IMR-90 (cell line): ENCODE data around the gene AVPR1B.

Source experiments
- RAD21 ChIP-seq: IDR thresholded peaks from 2 replicates; pipeline ENCODE4 v1.6.1; 2012; ENCODE audit warnings: low read length, improper control_type of control experiment
- TF ChIP-seq, protein P1 (sequence below): conservative IDR thresholded peaks from 2 replicates; pipeline ENCODE4 v1.5.1; 2012; ENCODE audit warnings: mild to moderate bottlenecking, low read depth, low read length, improper control_type of control experiment

DNA sequence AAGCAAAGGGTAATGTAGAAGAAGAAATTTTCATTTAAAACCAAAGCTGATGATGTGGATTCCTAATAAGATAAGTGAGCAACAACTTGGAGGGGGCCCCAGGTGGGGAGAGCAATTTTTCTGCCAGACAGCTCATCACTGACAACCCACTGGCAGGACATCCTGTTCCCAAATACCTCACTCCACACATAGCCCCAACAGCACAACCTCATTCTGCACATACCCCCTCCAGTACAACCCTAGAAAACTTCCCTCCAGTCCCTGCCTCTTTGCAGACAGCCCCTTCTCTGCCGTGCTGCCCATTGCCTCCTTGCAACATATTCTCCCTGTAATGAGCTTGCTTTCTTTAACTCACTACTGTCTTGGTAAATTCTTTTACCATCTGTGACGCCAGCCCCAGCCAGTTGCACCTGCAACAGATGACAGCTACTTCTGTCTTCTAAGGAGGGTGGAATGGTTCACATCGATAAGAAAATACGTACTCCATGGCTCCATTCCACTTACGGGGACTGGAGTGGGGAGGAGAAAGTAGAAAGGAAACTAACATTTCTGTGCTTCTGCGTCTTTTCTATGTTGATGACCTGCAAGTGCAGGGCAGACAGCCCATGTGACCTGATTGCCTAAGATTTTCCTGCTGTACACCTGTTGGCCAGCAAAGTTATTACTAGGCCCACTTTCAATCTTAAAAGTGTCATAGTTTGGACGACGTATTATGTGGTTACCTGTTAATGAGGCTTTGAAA lies 49.5 kb downstream of the AVPR1B start:
- TF ChIP-seq, protein P1, sequence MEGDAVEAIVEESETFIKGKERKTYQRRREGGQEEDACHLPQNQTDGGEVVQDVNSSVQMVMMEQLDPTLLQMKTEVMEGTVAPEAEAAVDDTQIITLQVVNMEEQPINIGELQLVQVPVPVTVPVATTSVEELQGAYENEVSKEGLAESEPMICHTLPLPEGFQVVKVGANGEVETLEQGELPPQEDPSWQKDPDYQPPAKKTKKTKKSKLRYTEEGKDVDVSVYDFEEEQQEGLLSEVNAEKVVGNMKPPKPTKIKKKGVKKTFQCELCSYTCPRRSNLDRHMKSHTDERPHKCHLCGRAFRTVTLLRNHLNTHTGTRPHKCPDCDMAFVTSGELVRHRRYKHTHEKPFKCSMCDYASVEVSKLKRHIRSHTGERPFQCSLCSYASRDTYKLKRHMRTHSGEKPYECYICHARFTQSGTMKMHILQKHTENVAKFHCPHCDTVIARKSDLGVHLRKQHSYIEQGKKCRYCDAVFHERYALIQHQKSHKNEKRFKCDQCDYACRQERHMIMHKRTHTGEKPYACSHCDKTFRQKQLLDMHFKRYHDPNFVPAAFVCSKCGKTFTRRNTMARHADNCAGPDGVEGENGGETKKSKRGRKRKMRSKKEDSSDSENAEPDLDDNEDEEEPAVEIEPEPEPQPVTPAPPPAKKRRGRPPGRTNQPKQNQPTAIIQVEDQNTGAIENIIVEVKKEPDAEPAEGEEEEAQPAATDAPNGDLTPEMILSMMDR, result no peak
- no peak for TF ChIP-seq RAD21
